ENCODE data around the gene MBOAT1.

GRCh38 chr6:20230401-20231119, 18.3 kb upstream of the MBOAT1 start:
- TF ChIP-seq CTCF (IDR thresholded peaks at IDR 0.05), result no peak
- no peak for TF ChIP-seq POLR2AphosphoS5 (IDR thresholded peaks at IDR 0.05)
- no peak for TF ChIP-seq POLR2A (IDR thresholded peaks at IDR 0.05)
- no peak for TF ChIP-seq EP300 (IDR thresholded peaks at IDR 0.05)

All from suprapubic skin (tissue), 4 donors.